Stimulated activated CD4-positive, alpha-beta T cell treated with anti-CD3 and anti-CD28 coated beads, Interleukin-4, amount 100 ng/mL, for 48 hours (primary cell): ENCODE results near the gene VWCE.

Source experiments
- DNase-seq, 2 donors: peaks; one replicate each; pipeline ENCODE4 v3.0.0-alpha.2; 2020; ENCODE audit warnings: low read depth in 2 of 2

The VWCE gene

DNA sequence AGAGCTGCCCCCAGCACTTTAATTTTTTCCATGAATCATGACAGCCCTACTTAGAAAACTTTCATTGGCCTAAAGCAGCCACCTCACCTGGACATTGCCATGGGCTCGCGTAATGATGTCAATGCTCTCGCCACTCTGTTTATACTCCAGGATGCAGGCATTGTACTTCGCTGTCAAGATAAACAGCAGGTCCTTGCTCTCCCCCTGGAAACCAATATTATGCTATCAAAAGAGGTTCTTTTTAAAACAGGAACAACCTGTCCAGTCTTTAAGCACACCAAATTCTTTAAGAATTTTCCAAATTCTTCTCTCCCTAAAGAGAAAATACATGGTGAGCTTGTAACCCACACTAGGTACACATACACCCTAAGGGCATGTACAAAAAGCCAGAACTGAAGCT lies 34.8 kb upstream of the VWCE start:
- no peak for DNase-seq

DNA sequence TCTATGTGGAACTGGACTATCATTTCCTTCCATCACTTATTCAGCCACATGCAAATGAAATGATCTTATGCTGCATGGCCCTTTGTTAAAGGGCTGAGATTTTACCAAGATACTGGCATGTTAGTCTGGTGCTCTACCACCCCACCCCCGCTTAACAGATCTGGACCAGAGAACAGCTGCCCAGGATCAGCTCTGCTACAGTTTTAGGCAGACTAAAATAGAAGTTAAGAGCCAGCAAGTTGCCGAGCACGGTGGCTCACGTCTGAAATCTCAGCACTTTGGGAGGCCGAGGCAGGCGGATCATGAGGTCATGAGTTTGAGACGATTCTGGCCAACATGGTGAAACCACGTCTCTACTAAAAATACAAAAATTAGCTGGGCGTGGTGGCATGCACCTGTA lies 33.2 kb upstream of the VWCE start:
- DNase-seq, result no peak

DNA sequence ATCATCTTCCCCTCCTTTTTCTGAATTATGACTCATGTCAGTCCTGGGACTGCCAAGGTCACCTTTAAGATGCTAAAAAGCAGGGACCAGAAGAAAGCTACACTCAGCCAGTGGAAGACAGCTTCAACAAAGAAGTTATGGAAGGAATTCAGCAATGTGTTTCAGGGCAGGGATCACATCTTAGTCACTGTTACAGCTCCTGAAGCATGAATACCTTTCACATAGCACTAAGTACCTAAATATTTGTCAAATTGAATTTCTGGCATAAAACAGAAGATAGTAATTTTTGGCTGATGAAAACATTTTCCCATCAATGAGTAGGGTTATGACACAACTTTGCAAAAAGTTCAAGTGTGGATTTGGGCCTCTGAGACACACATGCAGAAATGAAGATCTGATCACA lies 32.6 kb upstream of the VWCE start:
- DNase-seq, result no peak

DNA sequence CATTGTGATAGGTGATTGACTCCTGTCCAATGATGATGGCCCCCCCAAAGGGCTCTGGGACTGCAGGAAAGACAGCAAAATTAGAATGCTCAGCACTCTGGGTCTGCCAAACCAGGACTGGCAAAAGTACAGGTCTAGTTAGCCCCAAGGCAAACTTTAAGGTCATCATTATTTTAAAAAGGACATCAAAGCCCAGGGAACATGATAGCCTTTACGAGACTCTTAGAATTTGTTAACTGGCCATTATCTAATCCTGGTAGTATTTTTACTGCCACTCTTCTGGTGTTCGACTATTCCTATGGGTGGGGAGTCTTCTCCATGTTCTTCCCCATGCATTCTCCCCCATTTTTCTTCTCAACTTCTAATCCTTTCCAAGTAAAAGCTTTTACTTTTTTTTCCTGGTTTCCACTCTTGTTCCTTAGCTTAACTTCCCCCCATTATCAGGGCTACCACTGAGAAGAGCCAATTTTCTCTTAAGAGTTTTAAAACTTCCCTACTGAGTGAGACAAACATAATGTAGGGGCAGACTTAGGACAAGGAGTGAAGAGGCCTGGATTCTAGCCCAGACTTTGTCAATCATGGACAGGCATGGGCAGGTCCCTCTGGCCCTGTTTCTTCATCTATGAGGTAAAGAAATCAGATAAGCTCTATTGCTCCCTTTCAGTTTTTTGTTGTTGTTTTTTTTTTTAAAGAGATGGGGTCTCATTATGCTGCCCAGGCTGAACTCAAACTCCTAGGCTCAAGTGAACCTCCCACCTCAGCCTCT lies 30.7 kb upstream of the VWCE start:
- no peak for DNase-seq

DNA sequence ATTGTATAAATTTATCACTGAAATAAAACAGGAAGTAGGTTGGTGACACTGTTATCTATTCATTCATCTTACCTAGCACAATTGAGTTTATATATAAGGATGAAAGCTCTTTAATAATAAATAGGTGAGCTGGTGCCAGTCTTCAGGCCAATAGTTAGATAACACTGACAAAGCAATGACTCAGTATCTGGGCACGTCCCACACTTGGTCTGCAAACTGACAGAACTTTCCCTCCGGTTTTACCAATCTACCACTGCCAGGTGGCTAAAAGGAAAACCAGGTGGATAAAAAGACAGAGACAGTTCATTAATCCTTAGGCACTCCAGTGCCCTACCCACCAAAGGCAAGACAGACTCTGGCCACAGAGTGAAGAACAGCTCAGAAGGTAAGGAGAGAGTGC lies 20.1 kb upstream of the VWCE start:
- DNase-seq, result no peak

DNA sequence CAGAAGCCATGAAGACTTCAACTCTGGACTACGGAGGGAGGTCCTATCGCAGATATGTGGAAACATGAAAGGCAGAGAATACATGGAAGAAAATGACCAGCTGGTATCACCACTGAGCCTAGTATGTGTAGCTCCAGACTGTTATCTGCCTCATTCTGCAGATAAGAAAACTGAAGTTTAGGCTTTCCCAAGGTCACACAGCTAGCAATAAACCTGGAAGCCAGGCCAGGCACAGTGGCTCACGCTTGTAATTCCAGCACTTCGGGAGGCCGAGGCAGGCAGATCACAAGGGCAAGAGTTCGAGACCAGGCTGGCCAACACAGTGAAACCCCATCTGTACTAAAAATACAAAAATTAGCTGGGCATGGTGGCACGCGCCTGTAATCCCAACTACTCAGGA lies 15.6 kb upstream of the VWCE start:
- no peak for DNase-seq

DNA sequence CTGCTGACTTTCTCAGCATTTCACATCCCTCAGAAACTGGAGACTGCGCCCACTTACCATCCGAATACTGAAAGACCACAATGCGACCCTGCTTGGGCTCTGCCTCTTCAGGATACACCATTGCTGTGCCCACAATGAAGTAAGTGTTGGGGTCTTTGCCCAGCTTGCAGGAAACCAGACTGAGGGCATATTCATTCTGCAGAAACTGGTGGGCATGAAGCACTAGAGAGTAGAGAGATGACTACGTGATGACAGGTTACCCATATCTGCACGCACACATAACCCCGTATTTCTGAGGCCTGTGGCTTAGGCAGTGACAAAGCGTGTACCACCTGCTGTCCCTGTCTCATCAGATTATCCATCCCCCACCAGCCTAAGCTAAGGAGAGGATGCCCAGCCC lies 14.6 kb upstream of the VWCE start:
- no peak for DNase-seq

DNA sequence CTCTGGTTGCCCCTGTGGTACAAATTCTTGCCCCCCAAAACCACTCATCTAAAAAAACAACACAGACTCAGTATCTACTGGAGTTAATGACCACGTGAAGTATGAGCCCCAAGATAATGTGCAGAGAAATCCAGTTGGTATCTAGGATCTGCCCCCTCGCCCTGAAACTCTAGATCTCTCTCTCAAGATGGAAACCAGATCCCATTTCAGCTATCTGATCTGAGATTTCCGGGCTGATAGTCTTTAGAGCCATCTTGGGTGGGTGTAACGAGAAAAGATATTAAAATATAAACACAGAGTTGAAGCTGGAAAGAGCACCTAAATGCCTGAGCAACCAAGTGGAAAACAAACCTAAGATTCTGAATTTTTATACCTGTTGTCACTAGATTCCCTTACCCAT lies 14.0 kb upstream of the VWCE start:
- no peak for DNase-seq

DNA sequence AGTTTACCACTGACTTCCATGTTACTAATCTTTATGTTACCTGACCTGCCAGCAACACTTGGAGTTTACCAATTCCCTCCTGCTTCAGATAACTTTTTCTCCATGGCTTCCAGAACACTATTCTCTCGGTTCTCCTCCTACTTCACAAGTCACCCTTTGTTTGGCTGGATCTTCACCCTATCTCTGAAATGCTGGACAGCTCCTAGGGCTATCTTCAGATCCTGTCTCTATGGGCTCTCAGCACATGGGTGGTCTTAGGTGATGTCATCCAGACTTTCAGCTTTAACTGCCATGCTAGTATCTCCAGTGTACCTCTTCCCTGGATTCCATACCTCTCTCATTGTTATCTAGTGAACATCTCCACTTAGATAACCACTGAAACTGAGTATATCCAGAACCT lies 12.2 kb upstream of the VWCE start:
- DNase-seq, result no peak

DNA sequence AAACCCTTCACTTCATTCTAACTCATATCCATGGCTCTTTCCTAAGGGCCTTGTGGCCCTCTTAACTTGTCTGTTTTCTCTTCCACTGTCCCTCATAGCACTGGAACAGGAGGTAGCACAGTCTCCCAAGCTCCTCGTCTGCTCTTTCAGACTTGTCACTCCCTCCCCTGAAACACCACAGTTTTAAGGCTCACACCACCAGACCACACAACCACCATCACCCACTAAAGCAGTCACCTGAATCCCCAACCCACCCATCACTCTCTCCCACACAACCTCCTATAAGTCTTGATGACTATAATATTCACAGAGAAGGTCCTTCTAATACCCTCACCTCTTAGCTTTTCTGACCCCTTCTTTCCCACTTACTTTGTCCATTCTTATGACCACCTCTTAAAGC lies 11.1 kb upstream of the VWCE start:
- DNase-seq, result no peak

DNA sequence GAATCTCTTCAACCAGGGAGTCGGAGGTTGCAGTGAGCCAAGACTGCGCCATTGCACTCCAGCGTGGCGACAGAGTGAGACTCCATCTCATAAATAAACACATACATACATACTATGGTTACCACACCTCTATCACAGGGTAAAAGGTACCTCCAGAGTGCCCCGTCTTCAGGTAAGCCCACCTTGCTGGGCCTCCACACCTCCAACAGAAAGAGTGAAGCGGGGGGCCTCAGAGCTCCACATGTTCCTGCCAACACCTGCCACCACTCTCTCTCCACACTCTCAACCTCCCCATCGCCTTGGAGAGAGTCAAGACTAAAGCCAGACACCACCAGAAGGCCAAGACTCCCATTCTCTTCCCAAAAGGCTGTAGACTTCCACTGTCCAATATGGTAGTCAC lies 10.3 kb upstream of the VWCE start:
- DNase-seq, result no peak

DNA sequence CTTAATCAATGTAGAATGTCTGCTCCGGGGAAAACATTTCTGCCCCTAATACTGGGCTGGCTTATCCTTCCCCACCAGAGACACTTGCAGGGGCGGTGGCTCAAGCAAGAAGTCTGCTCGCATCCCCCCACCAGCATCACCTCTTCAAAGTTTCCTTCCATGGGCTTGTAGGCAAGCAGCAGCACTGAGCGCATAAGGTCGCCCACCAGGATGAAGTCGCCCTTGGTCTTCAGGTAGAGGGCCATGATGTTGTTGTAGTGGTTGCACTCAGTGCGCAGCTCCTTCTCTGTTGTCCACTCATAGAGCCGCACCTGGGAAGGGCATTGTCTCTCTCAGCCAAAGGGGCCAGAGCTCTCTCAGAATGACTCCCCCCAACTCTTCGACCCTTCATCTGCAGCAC lies 8.6 kb upstream of the VWCE start:
- no peak for DNase-seq

DNA sequence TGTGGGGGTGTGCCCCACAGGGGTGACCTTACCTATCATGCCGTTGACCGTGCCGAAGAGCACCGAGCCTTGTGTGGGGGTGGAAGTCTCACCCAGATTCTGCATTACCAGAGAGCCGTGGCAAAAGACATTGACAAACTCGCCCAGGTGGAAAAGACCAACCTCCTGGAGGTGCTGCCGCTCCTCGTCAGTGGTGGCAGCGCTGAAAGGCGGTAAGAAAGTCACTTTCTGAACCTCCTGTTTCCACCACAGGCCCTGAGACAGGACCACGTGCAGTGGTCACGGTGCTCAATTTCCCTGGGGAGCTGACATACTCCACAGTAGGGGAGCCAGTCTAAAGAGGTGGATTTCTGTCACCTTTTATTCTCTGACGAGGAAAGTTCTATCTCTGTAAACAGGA lies 7.4 kb upstream of the VWCE start:
- no peak for DNase-seq

DNA sequence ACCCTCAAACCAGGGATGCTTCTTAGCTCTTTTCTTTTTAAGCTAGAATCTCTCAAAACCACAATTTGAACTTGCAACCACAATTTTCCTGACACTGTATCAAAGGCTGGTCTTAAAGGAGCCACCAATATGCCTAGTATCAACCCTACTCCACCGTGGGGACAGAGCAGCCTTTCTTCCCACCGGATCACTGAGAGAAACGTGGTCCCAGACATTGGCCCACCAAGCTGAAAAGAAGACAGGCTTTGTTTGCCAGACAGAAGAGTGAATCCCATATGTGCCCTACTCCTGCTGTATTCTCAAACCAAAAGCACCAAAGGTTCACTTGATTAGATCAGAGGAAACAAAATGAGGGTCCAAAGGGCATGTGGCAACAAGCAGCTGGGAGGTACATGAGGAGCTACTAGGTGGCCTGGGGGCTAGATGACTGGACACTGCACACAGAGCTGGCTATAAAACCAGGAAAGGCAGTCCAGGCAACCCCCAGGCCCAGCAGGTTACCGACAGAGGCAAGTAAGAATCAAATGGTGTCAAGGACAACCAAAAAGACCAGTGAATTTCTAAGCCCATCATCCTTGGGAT lies 3.6 kb upstream of the VWCE start:
- no peak for DNase-seq

DNA sequence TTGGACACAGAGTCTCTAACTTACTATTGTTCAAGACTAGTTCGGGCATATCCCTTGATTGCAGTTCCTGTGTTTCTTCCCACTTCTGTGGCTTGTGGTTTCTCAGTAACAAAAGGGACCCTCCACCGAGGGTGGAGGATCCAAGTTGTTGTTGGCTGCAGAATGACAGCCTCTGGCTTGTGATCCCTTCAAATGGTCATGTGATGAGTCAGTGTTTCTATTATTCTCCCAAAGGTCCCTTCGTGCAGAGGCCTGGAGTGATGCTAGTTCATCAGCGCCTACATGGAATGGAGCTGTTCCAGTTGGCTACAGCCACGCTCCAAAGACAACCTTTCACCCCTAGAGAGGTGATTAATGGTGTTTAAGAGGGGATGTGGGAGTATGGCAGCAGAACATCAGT lies 2.6 kb upstream of the VWCE start:
- DNase-seq, result no peak

DNA sequence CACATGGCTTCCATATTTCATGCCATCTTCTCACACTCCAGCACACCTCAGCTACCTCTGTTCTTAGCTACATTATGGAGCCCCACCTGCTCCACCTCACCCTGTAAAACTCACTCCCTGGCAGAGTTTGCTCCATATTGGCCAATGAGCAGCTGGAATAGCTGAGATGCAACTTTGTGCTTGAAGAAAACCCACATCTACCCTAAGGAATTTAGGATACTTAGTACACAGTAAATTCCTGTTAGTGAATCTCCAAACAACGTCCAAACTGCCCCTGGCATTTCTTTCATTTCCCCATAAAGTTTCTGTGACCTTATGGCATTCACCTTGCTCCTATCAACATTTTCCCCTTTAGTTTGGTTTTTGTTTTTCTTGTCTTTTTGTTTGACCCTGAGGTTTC lies 2.2 kb upstream of the VWCE start:
- DNase-seq, result no peak

DNA sequence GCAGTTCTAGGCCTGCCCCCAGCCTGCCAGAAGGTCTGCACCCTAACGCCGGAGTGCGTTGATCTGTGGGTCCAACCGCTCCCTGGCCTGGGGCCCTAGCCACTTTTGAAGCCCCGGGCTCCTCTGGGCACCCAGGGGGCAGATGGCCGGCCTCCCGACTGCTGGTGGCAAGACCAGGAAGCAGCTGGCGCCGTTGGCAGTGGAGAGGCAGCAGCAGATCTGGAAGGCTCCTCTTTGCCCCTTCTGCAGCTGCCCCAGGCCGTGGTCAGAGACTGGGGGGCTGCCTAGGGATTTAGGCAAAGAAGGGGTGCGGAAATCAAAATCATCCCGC lies 445 bp upstream of the VWCE start:
- no peak for DNase-seq

DNA sequence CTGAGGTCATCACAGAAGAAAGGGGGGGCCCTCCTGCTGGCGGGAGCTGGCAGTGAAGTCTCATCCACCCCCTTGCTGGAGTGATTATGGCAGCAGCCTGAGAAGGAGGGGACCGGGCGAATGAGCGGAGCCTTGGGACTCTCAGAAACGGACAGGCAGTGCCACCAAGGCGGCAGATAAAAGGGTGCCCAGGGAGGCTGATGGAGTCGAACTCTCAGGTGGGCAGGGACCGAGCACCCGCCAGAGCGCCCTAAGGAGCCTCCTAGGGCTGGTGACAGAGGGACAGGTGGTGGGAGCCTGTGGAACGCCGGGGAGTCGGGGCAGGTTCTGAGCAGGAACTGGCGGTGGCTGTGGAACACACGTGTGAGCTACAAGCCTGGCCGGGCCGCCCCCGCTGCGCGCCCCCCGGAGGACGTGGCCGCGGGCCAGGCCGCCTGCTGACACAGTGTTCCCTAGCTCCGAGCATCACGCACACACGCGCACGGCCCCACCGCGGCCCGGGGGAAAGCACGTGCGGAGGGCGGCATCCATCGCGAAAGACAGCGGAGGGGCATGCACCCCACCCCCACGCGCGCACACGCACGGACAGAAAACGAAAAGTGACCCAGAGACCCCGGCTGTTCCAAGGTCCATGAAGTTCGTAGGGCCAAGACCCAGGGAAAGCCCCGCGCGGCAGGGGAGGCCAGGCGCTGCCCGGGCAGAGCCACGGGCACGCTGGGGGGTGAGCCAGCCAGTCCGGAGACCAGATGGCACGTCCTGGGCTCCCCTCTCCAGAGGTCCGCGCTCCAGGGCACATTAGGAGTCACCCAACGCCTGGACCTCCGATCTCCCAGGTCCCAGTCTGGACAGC lies 1.0 kb downstream of the VWCE start:
- peak; percentile 22 to 33 for DNase-seq

DNA sequence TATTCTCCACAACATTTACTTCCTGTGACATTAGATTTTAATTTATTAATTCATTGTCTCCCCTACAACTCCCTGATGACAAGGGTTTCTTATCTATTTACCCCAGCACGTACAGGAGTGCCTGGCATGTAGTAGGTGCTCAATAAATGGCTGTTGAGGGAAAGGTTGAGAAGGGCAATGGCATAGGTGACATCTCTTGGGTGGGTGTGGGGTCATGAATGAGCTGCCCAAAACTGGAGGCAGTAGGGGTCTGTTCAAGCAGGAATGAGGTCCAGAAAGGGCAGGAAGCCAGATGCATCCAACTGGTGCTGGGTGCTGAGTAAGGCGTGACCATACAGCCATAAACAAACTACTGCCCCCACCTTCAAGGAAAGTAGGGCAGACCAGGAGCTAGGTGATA lies 2.8 kb downstream of the VWCE start:
- no peak for DNase-seq

DNA sequence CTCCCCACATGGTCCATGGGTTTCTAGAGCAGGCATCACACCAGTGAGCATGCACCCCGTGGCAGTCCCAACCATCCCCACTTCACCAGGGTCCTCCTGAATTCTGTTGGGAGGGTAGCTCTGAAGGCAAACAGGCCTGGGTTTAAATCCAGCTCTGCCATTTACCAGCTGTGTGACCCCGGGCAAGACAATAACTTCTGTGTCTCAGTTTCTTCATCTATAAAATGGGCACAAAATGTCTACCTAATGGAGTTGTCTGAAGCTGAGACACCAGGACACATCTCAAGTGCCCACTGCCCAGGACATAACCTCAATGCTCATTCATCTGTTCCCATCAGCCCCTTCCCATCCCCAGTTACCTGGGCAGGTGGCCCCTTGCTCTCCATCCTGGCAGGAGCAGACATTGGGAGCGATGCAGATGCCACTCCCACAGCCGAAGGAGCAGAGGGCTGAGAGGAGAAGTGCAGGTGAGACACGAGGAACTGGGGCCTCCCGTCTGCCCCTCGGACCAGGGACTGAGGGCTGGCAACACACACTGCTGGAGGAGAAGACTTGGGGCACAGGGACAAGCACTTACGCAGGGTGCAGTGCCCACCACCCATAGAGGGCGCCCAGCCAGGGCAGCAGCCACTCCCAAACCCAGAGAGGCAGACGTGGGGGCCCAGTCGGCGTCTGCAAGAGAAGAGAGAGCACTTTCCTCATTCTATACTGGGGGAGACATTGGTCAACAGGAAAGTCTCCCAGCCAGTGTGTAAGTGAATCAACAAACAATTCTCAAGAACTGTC lies 4.0 kb downstream of the VWCE start:
- no peak for DNase-seq

DNA sequence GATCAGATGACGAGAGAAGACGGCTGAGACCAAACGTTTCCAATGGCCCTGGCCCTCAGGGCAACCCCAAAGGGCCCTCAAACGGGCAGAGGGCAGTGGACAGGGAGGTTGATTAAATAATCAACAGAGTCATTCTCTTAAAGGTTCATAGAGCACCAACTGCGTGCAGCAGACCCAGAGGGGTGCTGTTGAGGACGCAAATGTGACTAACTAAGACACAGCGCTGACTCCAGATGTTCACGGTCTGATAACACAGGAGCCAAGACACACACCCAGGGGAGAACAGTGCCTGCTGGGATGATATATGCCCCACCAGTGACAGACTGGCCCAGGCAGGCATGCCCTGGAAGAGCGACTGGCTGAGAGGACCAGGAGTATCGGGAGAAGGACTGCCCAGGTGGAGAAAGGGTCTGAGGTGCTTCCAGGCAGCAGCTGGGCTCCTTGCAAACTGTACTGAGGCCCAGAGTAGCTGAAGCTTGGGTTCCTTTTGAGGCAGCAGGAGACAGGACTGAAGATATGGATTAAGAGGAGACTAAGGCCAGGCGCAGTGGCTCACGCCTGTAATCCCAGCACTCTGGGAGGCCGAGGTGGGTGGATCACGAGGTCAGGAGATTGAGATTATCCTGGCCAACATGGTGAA lies 7.7 kb downstream of the VWCE start:
- no peak for DNase-seq

DNA sequence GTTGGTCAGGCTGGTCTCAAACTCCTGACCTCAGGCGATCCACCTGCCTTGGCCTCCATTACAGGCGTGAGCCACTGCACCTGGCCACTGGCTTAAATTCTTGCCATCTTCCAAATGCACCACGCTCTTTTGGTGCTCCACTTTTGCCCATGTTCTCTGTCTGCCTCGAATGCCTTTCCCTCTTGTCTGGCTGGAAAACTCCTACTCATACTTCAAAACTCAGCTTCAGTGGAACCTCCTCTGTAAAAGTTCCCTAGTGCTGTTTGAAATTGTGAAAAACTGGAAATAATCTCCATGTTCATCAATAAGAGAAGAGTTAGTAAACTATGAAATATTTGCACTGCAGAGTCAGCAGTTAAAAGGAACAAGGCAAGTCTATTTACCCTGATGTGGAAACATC lies 11.5 kb downstream of the VWCE start:
- DNase-seq, result no peak
